ENCODE results near the gene APC2. TPM values are rescaled to one million over a fixed set of nuclear protein-coding genes. Genes with fewer than 3 reads are reported as not detected.

Gene APC2
- total and polyA plus RNA-seq, 4 donors, result under 0.01 to 0.06 (median 0.03) TPM

DNA sequence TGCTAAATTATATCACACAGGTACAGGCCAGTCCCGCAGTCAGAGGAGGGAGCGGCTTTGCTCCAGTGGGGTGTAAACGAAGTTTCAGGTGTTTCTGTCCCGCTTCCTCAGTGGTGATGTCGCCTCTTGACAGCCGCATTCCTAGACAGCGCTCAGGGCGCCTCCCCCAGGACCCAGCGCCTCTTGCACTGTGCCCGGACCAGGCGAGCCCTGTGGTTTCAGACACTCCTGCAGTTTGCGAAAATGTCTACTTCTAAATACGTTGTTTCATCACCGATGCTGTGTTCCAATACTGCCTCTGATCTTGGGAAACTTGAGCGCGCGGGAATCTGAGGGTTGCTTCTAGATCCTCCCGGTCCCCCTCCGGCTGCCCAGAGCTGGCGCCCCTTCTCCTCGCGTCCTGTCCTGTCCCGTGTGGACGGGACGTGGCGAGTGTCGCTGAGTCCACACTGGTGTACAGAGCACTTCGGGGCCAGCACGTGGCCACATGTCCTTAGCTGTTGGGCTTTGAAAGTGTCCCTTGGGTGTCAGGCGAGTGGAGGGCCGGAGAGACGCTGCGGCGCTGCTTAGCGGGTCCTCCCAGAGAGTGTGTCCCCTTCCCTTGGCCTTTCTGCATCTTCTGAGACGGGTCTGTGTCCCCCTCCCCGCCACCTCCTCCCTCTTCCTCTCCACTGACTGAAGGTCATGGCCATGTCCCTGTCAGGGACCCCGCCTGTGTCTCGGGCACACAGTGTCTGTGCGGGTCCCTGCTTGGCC lies 26.3 kb upstream of the APC2 start:
- Histone ChIP-seq H3K9ac (ENCODE audit: low read depth in 1 of 2, low read length in 2 of 2) (no peak overlapping the region), H3K36me3 (ENCODE audit: control insufficient read depth in 4 of 4, insufficient read depth in 3 of 4, low read depth in 1 of 4, low read length in 3 of 4) (peaks cover 16 to 40% (median 31%) of the 10 kb centered on the region in 4 donors), H3K27me3 (ENCODE audit: control insufficient read depth in 4 of 4, insufficient read depth in 4 of 4, low read length in 3 of 4) (no peaks in the 10 kb centered on the region), H3K27ac (ENCODE audit: low read depth in 1 of 2, low read length in 2 of 2) (peak overlapping the region; percentile 28 to 66), H3K9me3 (ENCODE audit: control insufficient read depth in 4 of 4, low read length in 3 of 4) (no peaks in the 10 kb centered on the region), H3K4me3 (ENCODE audit: low read depth in 1 of 3, low read length in 3 of 3) (no peak overlapping the region), H3K4me1 (ENCODE audit: control insufficient read depth in 4 of 4, insufficient read depth in 4 of 4, low read length in 3 of 4) (peaks cover 7 to 45% (median 25%) of the 10 kb centered on the region in 4 donors)
- WGBS, result 89% methylated on average over 40 of the region's 40 CpGs
- DNase-seq (ENCODE audit: low spot score), result no peak
- peak in 1 of 2 donors; percentile 11 for TF ChIP-seq HNF4A (conservative IDR thresholded peaks at IDR 0.05)
- no peak for TF ChIP-seq EGR1 (IDR thresholded peaks at IDR 0.05; ENCODE audit: low read depth in 2 of 2)
- no peak for TF ChIP-seq RXRA (IDR thresholded peaks at IDR 0.05)

DNA sequence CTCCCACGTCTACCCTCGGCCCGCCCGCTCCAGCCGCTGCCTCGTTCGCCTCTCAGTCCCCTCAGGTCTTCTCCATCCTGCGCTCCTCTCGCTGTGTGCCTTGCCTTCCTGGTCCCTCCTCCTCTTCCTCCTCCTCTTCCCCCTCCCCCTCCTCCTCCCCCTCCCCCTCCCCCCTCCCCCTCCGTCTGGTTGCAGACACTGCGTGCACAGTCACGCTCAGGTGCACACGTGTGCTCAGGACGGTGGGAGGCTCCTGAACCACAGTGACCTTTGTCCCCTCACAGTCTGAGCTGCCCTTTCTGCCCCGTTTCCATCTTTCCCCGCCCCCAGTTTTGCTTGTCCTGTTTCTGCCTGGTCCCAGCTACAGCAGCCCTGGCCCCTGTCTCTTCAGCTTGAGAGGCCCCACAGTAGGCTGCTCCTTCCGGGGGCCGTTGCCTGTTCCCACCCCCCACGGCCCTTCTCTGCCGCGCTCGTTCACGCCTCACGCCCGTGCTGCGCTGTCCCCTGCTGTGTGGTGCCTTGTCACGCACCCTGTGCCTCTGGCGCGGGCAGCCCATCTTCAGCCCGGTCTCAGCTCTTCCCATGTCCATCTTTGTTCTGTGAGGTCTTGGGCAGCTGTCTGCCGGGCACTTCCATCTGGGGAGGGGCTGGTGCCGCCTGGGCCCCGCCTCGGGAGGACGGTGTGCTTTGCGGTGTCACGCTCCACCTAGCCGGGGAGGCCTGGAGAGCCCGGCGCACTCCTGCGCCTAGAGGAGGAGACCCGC lies 25.5 kb upstream of the APC2 start:
- Histone ChIP-seq H3K27me3 (ENCODE audit: control insufficient read depth in 4 of 4, insufficient read depth in 4 of 4, low read length in 3 of 4) (no peaks in the 10 kb centered on the region), H3K27ac (ENCODE audit: low read depth in 1 of 2, low read length in 2 of 2) (peak overlapping the region; percentile 26 to 66), H3K36me3 (ENCODE audit: control insufficient read depth in 4 of 4, insufficient read depth in 3 of 4, low read depth in 1 of 4, low read length in 3 of 4) (peaks cover 14 to 39% (median 29%) of the 10 kb centered on the region in 4 donors), H3K9ac (ENCODE audit: low read depth in 1 of 2, low read length in 2 of 2) (no peak overlapping the region), H3K9me3 (ENCODE audit: control insufficient read depth in 4 of 4, low read length in 3 of 4) (no peaks in the 10 kb centered on the region), H3K4me1 (ENCODE audit: control insufficient read depth in 4 of 4, insufficient read depth in 4 of 4, low read length in 3 of 4) (peaks cover 7 to 44% (median 26%) of the 10 kb centered on the region in 4 donors), H3K4me3 (ENCODE audit: low read depth in 1 of 3, low read length in 3 of 3) (no peak overlapping the region)
- WGBS, result 74% methylated on average over 40 of the region's 42 CpGs
- TF ChIP-seq HNF4G (IDR thresholded peaks at IDR 0.05) (peak; percentile 32), RXRA (IDR thresholded peaks at IDR 0.05) (peak; percentile 78 to 82), NR2F2 (IDR thresholded peaks at IDR 0.05) (peak; percentile 11), SP1 (IDR thresholded peaks at IDR 0.05) (peak; percentile 65), YY1 (IDR thresholded peaks at IDR 0.05) (peak; percentile 49), HNF4A (conservative IDR thresholded peaks at IDR 0.05) (peak; percentile 78 to 79)
- TF ChIP-seq, protein P1, sequence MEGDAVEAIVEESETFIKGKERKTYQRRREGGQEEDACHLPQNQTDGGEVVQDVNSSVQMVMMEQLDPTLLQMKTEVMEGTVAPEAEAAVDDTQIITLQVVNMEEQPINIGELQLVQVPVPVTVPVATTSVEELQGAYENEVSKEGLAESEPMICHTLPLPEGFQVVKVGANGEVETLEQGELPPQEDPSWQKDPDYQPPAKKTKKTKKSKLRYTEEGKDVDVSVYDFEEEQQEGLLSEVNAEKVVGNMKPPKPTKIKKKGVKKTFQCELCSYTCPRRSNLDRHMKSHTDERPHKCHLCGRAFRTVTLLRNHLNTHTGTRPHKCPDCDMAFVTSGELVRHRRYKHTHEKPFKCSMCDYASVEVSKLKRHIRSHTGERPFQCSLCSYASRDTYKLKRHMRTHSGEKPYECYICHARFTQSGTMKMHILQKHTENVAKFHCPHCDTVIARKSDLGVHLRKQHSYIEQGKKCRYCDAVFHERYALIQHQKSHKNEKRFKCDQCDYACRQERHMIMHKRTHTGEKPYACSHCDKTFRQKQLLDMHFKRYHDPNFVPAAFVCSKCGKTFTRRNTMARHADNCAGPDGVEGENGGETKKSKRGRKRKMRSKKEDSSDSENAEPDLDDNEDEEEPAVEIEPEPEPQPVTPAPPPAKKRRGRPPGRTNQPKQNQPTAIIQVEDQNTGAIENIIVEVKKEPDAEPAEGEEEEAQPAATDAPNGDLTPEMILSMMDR (IDR thresholded peaks at IDR 0.05; ENCODE audit: low read depth, low read length, missing input control), result no peak
- TF ChIP-seq, protein P2, sequence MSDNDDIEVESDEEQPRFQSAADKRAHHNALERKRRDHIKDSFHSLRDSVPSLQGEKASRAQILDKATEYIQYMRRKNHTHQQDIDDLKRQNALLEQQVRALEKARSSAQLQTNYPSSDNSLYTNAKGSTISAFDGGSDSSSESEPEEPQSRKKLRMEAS (IDR thresholded peaks at IDR 0.05), result no peak
- DNase-seq (ENCODE audit: low spot score), result peak; percentile 57

DNA sequence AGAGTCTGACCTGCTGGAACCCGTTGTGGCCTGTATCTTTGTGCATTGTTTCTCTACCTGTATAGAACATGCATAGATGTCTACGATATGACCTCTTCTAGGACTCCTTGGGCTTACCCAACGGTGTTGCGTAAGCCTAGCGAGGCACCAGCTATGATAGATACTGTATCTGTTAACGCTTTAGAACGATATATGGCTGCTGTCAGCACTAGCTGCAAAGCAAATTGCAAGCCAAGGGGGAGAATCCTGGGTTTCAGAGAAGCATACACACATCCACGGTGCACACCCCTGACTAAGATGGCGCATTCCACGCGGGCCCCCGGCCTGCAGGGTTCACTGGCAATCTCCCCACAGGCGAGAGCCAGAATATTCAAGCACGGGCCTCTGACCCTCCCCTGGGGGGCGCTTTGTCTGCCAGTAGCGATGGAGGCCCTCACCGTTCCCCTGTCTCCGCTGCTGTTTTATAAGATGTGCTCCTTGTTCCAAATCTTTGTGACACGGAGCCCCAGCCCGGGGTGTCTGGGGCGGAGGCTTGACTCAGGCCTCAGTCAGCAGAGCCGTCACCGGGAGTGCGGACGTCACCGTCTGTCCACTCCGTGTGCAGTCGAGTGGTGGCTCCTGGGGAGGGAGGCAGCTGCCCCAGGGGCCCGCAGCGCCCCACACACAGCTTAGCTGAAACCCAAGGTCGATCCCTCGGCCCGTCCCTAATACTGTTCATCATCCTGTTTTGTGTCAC lies 24.7 kb upstream of the APC2 start:
- Histone ChIP-seq H3K9ac (ENCODE audit: low read depth in 1 of 2, low read length in 2 of 2) (no peak overlapping the region), H3K27ac (ENCODE audit: low read depth in 1 of 2, low read length in 2 of 2) (no peak overlapping the region), H3K9me3 (ENCODE audit: control insufficient read depth in 4 of 4, low read length in 3 of 4) (no peaks in the 10 kb centered on the region), H3K4me3 (ENCODE audit: low read depth in 1 of 3, low read length in 3 of 3) (no peak overlapping the region), H3K27me3 (ENCODE audit: control insufficient read depth in 4 of 4, insufficient read depth in 4 of 4, low read length in 3 of 4) (no peaks in the 10 kb centered on the region), H3K4me1 (ENCODE audit: control insufficient read depth in 4 of 4, insufficient read depth in 4 of 4, low read length in 3 of 4) (peaks cover 7 to 48% (median 28%) of the 10 kb centered on the region in 4 donors), H3K36me3 (ENCODE audit: control insufficient read depth in 4 of 4, insufficient read depth in 3 of 4, low read depth in 1 of 4, low read length in 3 of 4) (peaks cover 15 to 33% (median 29%) of the 10 kb centered on the region in 4 donors)
- WGBS, result 90% methylated on average over 33 of the region's 33 CpGs
- DNase-seq (ENCODE audit: low spot score), result no peak
- TF ChIP-seq NR2F2 (IDR thresholded peaks at IDR 0.05), result no peak
- TF ChIP-seq, protein P1 (IDR thresholded peaks at IDR 0.05; ENCODE audit: low read depth, low read length, missing input control), result no peak
- no peak for TF ChIP-seq FOXA2 (IDR thresholded peaks at IDR 0.05)
- TF ChIP-seq HNF4G (IDR thresholded peaks at IDR 0.05), result no peak
- TF ChIP-seq HNF4A (conservative IDR thresholded peaks at IDR 0.05), result no peak
- no peak for TF ChIP-seq RAD21 (IDR thresholded peaks at IDR 0.05)
- TF ChIP-seq, protein P3, sequence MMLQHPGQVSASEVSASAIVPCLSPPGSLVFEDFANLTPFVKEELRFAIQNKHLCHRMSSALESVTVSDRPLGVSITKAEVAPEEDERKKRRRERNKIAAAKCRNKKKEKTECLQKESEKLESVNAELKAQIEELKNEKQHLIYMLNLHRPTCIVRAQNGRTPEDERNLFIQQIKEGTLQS (IDR thresholded peaks at IDR 0.05), result no peak
- TF ChIP-seq, protein P4, sequence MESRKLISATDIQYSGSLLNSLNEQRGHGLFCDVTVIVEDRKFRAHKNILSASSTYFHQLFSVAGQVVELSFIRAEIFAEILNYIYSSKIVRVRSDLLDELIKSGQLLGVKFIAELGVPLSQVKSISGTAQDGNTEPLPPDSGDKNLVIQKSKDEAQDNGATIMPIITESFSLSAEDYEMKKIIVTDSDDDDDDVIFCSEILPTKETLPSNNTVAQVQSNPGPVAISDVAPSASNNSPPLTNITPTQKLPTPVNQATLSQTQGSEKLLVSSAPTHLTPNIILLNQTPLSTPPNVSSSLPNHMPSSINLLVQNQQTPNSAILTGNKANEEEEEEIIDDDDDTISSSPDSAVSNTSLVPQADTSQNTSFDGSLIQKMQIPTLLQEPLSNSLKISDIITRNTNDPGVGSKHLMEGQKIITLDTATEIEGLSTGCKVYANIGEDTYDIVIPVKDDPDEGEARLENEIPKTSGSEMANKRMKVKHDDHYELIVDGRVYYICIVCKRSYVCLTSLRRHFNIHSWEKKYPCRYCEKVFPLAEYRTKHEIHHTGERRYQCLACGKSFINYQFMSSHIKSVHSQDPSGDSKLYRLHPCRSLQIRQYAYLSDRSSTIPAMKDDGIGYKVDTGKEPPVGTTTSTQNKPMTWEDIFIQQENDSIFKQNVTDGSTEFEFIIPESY (IDR thresholded peaks at IDR 0.05), result no peak
- no peak for TF ChIP-seq FOXA1 (IDR thresholded peaks at IDR 0.05)
